Upper lobe of right lung (tissue), 1 donor: ENCODE data around the gene METTL9. TPM values are rescaled to one million over a fixed set of nuclear protein-coding genes. Genes with fewer than 3 reads are reported as not detected.
"Not testable (repeated sequence)": the region's sequence is repeated elsewhere in the genome, so short reads cannot be mapped to it uniquely, and the experiment has no call there.

ENCODE experiments used
- ATAC-seq: fragments of 200-7000 bp; cut with Tn5 transposase; one replicate; pipeline ENCODE4 v1.9.1; 2020; ENCODE audit warnings: mild to moderate bottlenecking, moderate library complexity
- DNase-seq: peaks from one replicate; pipeline ENCODE4 v3.0.0-alpha.2; 2020
- H3K27ac ChIP-seq: fragments of 200-600 bp; one replicate; pipeline ENCODE4 v1.8.0; 2022
- H3K27me3 ChIP-seq: fragments of 200-600 bp; one replicate; pipeline ENCODE4 v1.8.0; 2022; ENCODE audit warnings: mild to moderate bottlenecking
- H3K36me3 ChIP-seq: fragments of 200-600 bp; one replicate; pipeline ENCODE4 v1.8.0; 2022
- H3K4me1 ChIP-seq: fragments of 200-600 bp; one replicate; pipeline ENCODE4 v1.8.0; 2022
- H3K4me3 ChIP-seq: fragments of 200-600 bp; one replicate; pipeline ENCODE4 v1.8.0; 2022; ENCODE audit warnings: mild to moderate bottlenecking
- H3K9me3 ChIP-seq: fragments of 200-600 bp; one replicate; pipeline ENCODE4 v1.8.0; 2022
- CTCF ChIP-seq: fragments of 200-600 bp; IDR thresholded peaks from one replicate; pipeline ENCODE4 v1.8.0; 2022; ENCODE audit warnings: antibody characterized with exemption
- intact Hi-C: fragments of 100-400 bp; cut with DNase I; formaldehyde crosslinking; loops from one replicate; pipeline ENCODE4 v1.11.0; 2022
- total RNA-seq: library from RNA; stranded (reverse); fragmentation: NEBNext Ultra II Directional; extraction: Animal tissue kit (Norgen Biotek cat#: 25700); gene quantifications from one replicate; pipeline ENCODE4 v1.2.1, GENCODE V29; 2021
- donor health status: DM: no; HTN: yes; CAD: no; lungs with severe emphysema.

Gene METTL9
- total RNA-seq, 1 donor from 2014 or later, result 84.0 TPM

GRCh38 chr16:21663889-21664647 is 64.7 kb downstream of the METTL9 start, which contains the start of gene OTOA:
OTOA (plus strand) TSS chr16:21663968; CDS start chr16:21678515, 14,547 bp downstream.
- peak within 1 kb of the TSS; percentile 32 for H3K4me3 ChIP-seq
- no peak within 1 kb of the TSS for H3K27ac ChIP-seq
- no peaks in the 10 kb centered on the region for H3K36me3 ChIP-seq
- H3K27me3 ChIP-seq, result peaks cover 17% of the 10 kb centered on the region
- peak; percentile 77 for ATAC-seq
- intact Hi-C loops, result no loop called here
- no peaks in the 10 kb centered on the region for H3K9me3 ChIP-seq
- no peak for DNase-seq
- no peaks in the 10 kb centered on the region for H3K4me1 ChIP-seq
- no peak for TF ChIP-seq CTCF

GRCh38 chr16:21664801-21665492 is 65.6 kb downstream of the METTL9 start:
- no peaks in the 10 kb centered on the region for H3K36me3 ChIP-seq
- no peak for TF ChIP-seq CTCF
- H3K4me1 ChIP-seq, result no peaks in the 10 kb centered on the region
- H3K27me3 ChIP-seq, result peaks cover 17% of the 10 kb centered on the region
- no peak overlapping the region for H3K27ac ChIP-seq
- DNase-seq (no peak), ATAC-seq (no peak)
- no peak overlapping the region for H3K4me3 ChIP-seq
- intact Hi-C loops, result no loop called here
- H3K9me3 ChIP-seq, result no peaks in the 10 kb centered on the region

GRCh38 chr16:21666772-21667171 is 67.4 kb downstream of the METTL9 start:
- no peak overlapping the region for H3K4me3 ChIP-seq
- intact Hi-C loops, result no loop called here
- no peaks in the 10 kb centered on the region for H3K36me3 ChIP-seq
- no peaks in the 10 kb centered on the region for H3K9me3 ChIP-seq
- no peaks in the 10 kb centered on the region for H3K4me1 ChIP-seq
- H3K27me3 ChIP-seq, result peaks cover 17% of the 10 kb centered on the region
- ATAC-seq (no peak), DNase-seq (no peak)
- H3K27ac ChIP-seq, result no peak overlapping the region
- no peak for TF ChIP-seq CTCF

GRCh38 chr16:21667575-21667974 is 68.2 kb downstream of the METTL9 start:
- no peak overlapping the region for H3K4me3 ChIP-seq
- DNase-seq (no peak), ATAC-seq (no peak)
- H3K9me3 ChIP-seq, result no peaks in the 10 kb centered on the region
- H3K27ac ChIP-seq, result no peak overlapping the region
- no peak for TF ChIP-seq CTCF
- H3K36me3 ChIP-seq, result no peaks in the 10 kb centered on the region
- H3K27me3 ChIP-seq, result peaks cover 17% of the 10 kb centered on the region
- no peaks in the 10 kb centered on the region for H3K4me1 ChIP-seq
- intact Hi-C loops, result no loop called here

- H3K4me3 ChIP-seq, result no peak overlapping the region
- H3K4me1 ChIP-seq, result no peaks in the 10 kb centered on the region
- TF ChIP-seq CTCF, result no peak
- H3K9me3 ChIP-seq, result peaks cover 5% of the 10 kb centered on the region
- no peaks in the 10 kb centered on the region for H3K27me3 ChIP-seq
- intact Hi-C loops, result no loop called here
- DNase-seq (no peak), ATAC-seq (no peak)
- H3K27ac ChIP-seq, result no peak overlapping the region
- H3K36me3 ChIP-seq, result no peaks in the 10 kb centered on the region
Measured at GRCh38 chr16:21673469-21673868, 74.1 kb downstream of the METTL9 start.

GRCh38 chr16:21674456-21674855 is 75.1 kb downstream of the METTL9 start:
- H3K36me3 ChIP-seq, ATAC-seq, DNase-seq, H3K4me1 ChIP-seq, H3K27me3 ChIP-seq, H3K9me3 ChIP-seq, H3K4me3 ChIP-seq, H3K27ac ChIP-seq, intact Hi-C loops: not testable (repeated sequence)

- intact Hi-C loops, H3K36me3 ChIP-seq, H3K4me1 ChIP-seq, H3K27me3 ChIP-seq, DNase-seq, H3K4me3 ChIP-seq, H3K27ac ChIP-seq, H3K9me3 ChIP-seq, ATAC-seq: not testable (repeated sequence)
Measured at GRCh38 chr16:21680714-21681113, 81.3 kb downstream of the METTL9 start.
